RWPE2 (cell line): Measurements from ENCODE around the gene ARMC9.
A peak's percentile ranks its signal among the peaks of the same experiment; 100 is the strongest.

Experiments
- ATAC-seq: fragments of 200-7000 bp; cut with Tn5 transposase; 3 replicates; pipeline ENCODE4 v1.9.1; 2021; ENCODE audit warnings: low read depth
- DNase-seq: peaks from one replicate; pipeline ENCODE4 v3.0.0-alpha.2; 2020; ENCODE audit warnings: low spot score
- H3K27ac ChIP-seq: fragments of 450-650 bp; 2 replicates; pipeline ENCODE4 v1.5.1; 2017; ENCODE audit warnings: mild to moderate bottlenecking; ENCODE audit not compliant: poor library complexity, severe bottlenecking
- H3K27me3 ChIP-seq: fragments of 250-450 bp; sonication (Bioruptor Pico); 2 replicates; pipeline ENCODE4 v1.5.1; 2021; ENCODE audit warnings: mild to moderate bottlenecking, moderate library complexity; ENCODE audit not compliant: insufficient read depth, poor library complexity, severe bottlenecking
- H3K36me3 ChIP-seq: fragments of 250-450 bp; sonication (Bioruptor Pico); 2 replicates; pipeline ENCODE4 v1.5.1; 2020; ENCODE audit warnings: low read depth, mild to moderate bottlenecking, moderate library complexity
- H3K4me1 ChIP-seq: fragments of 250-450 bp; sonication (Bioruptor Pico); 2 replicates; pipeline ENCODE4 v1.5.1; 2021; ENCODE audit warnings: mild to moderate bottlenecking, moderate library complexity; ENCODE audit not compliant: insufficient read depth, poor library complexity, severe bottlenecking
- H3K4me3 ChIP-seq: fragments of 250-450 bp; sonication (Bioruptor Pico); 2 replicates; pipeline ENCODE4 v1.5.1; 2021; ENCODE audit warnings: mild to moderate bottlenecking, moderate library complexity; ENCODE audit not compliant: severe bottlenecking
- H3K9me3 ChIP-seq: fragments of 250-450 bp; sonication (Bioruptor Pico); 2 replicates; pipeline ENCODE4 v1.5.1; 2021; ENCODE audit warnings: mild to moderate bottlenecking, moderate library complexity; ENCODE audit not compliant: severe bottlenecking
- TF ChIP-seq, protein P1 (sequence below): fragments of 450-650 bp; IDR thresholded peaks from one replicate; pipeline ENCODE4 v1.5.1; 2017; ENCODE audit warnings: mild to moderate bottlenecking, moderate library complexity; ENCODE audit not compliant: poor library complexity, severe bottlenecking

ARMC9 gene

DNA sequence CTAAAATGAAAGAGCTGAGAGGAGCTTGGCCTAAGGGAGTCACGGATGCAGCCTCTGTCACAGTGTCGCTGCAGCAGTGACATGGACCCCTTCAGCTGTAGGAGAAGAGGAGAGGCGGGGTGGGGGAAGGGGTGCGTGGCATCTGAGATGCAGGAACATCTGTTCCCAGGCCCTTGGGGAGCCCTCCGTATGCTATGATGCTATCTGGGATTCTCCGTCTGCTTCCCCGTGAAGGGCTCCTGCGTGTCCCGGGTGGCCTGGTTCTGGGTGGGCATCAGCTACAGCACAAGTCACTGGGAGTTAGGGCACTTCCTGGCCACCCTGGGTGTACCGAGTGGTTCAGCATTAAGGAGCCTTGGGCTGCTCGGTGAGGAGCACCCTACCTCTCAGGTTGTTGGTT lies 161.5 kb downstream of the ARMC9 start:
- DNase-seq (no peak), ATAC-seq (no peak)
- Histone ChIP-seq H3K27me3 (no peaks in the 10 kb centered on the region), H3K9me3 (no peaks in the 10 kb centered on the region), H3K36me3 (no peaks in the 10 kb centered on the region), H3K4me1 (peaks cover 2% of the 10 kb centered on the region), H3K4me3 (no peak overlapping the region), H3K27ac (no peak overlapping the region)
- TF ChIP-seq, protein P1, sequence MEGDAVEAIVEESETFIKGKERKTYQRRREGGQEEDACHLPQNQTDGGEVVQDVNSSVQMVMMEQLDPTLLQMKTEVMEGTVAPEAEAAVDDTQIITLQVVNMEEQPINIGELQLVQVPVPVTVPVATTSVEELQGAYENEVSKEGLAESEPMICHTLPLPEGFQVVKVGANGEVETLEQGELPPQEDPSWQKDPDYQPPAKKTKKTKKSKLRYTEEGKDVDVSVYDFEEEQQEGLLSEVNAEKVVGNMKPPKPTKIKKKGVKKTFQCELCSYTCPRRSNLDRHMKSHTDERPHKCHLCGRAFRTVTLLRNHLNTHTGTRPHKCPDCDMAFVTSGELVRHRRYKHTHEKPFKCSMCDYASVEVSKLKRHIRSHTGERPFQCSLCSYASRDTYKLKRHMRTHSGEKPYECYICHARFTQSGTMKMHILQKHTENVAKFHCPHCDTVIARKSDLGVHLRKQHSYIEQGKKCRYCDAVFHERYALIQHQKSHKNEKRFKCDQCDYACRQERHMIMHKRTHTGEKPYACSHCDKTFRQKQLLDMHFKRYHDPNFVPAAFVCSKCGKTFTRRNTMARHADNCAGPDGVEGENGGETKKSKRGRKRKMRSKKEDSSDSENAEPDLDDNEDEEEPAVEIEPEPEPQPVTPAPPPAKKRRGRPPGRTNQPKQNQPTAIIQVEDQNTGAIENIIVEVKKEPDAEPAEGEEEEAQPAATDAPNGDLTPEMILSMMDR: no peak

DNA sequence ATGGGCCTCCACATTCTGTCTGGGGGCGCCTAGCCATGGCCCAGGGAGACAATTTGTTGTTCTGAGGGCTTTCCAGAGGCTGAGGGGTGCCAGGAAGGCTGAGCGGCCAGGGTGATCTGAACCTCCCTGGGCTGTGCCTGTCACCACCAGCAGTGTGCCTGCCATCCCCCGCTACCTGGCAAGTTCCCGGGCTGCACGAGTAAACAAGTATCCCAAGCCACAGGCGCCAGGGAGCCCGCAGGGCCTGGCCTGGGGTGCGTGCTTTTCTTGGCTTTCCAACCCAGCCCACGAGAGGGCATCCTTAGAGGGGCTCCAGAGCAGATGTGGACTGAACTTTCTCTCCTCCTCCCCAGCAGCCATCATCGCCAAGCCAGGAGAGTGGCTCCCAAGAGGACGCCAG lies 162.0 kb downstream of the ARMC9 start:
- H3K36me3 ChIP-seq: no peaks in the 10 kb centered on the region
- no peaks in the 10 kb centered on the region for H3K9me3 ChIP-seq
- TF ChIP-seq, protein P1: no peak
- H3K4me3 ChIP-seq: no peak overlapping the region
- no peak overlapping the region for H3K27ac ChIP-seq
- no peak for DNase-seq
- H3K27me3 ChIP-seq: no peaks in the 10 kb centered on the region
- ATAC-seq: no peak
- H3K4me1 ChIP-seq: peaks cover 7% of the 10 kb centered on the region

DNA sequence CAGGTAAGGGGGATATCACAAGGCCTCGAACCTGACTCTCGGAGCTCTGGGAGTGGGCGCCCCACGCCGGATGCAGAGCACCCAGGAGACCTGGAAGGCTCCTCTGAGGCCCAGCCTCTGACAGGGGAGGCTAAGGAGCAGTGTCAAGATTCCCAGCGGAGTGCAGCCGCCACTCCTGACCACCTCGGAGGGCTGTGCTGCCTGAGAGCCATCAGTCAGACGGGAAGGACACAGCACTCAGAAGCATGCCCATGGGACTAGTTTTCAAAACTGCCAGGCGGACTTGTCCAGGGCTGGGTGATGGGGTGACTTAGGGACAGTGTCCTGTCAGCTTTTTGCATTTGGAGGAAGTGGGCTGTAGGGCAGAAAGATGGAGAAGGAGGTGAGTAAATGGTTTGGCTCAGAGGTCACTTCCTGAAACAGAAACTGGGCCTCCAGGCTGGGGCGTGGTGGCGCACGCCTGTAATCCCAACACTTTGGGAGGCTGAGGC lies 162.5 kb downstream of the ARMC9 start:
- ATAC-seq (no peak), DNase-seq (no peak)
- Histone ChIP-seq H3K36me3 (no peaks in the 10 kb centered on the region), H3K4me3 (no peak overlapping the region), H3K27me3 (no peaks in the 10 kb centered on the region), H3K27ac (no peak overlapping the region), H3K9me3 (no peaks in the 10 kb centered on the region), H3K4me1 (peaks cover 8% of the 10 kb centered on the region)
- TF ChIP-seq, protein P1: no peak

DNA sequence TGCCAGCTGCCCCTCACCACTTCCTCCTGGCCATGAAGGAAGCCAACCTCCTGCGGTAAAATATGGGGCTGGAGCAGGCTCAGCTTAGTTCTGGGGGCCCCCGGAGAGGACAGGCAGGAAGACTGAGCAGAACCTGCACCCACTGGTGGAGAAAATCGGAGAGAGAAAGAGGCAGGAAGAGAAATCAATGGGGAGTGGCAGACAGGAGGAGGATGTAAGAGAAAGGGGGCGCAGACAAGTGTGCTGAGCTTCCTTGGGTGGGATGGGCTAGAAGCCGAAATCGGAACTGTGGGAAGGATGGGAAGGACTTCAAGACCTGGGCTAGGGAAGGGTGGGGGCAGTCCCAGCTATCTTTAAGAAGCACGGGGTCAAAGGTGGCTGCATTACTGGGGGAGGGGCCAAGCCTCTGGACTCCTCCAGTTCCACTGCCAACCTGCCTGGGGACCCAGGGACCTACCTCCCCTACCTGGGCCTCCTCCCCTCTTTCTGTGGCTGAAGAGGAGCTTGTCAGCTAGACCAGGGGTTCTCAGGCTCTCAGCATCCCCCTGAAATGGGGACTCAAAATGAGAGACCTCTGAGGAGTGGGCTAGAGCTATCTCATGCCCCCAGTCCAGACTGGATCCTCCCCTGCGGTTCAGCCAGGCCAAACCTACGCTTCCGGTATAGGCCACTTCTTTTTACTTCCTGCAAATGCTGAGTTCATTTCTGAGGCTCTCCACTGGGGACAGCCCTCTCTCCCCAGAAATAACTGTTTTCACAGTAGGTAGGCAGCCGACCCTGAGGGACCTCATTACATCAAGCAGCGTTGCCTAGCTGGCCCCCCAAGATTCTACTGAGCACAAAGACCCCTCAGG lies 163.5 kb downstream of the ARMC9 start:
- Histone ChIP-seq H3K36me3 (no peaks in the 10 kb centered on the region), H3K4me3 (no peak overlapping the region), H3K4me1 (peaks cover 8% of the 10 kb centered on the region), H3K27me3 (no peaks in the 10 kb centered on the region), H3K27ac (no peak overlapping the region), H3K9me3 (no peaks in the 10 kb centered on the region)
- ATAC-seq (no peak), DNase-seq (no peak)
- TF ChIP-seq, protein P1: no peak

DNA sequence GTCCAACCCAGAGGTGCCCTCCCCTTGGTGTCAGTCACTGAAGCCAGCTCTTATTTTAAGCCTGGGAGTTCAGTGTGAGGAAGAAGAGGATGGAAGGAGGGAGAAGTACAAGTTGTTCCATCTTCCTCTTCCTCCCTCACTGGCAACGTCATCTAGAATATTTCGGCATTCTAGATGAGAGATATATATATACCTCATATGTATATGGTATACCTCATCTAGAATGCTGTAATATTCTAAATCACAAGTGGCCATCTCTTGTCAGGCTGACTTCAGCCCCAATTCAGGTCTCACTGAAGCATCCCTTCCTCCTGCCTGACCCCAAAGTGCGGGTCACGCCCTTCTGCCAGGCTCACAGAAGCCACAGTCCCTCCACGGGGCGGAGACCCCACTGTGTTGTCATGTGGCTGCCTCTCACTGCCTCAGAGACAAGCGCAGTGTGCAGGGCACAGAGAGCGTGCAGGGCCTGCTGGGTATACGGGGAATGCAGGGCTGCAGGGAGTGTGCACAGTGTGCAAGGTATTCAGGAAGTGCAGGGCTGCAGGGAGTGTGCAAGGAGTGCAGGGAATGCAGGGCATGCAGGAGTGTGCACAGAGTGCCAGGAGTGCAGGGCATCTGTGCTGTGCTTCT lies 164.2 kb downstream of the ARMC9 start:
- ATAC-seq: no peak
- TF ChIP-seq, protein P1: no peak
- no peak overlapping the region for H3K27ac ChIP-seq

More for the DNA sequence above, 164.2 kb downstream of the ARMC9 start:
- Histone ChIP-seq H3K9me3 (no peaks in the 10 kb centered on the region), H3K4me3 (no peak overlapping the region), H3K36me3 (no peaks in the 10 kb centered on the region), H3K27me3 (no peaks in the 10 kb centered on the region), H3K4me1 (peaks cover 8% of the 10 kb centered on the region)
- peak; percentile 36 for DNase-seq
